Measurements from ENCODE around the gene ITGA1. TPM values are rescaled to one million over a fixed set of nuclear protein-coding genes. Genes with fewer than 3 reads are reported as not detected.

The ITGA1 gene
- total RNA-seq, 1 donor: 31.8 TPM

DNA sequence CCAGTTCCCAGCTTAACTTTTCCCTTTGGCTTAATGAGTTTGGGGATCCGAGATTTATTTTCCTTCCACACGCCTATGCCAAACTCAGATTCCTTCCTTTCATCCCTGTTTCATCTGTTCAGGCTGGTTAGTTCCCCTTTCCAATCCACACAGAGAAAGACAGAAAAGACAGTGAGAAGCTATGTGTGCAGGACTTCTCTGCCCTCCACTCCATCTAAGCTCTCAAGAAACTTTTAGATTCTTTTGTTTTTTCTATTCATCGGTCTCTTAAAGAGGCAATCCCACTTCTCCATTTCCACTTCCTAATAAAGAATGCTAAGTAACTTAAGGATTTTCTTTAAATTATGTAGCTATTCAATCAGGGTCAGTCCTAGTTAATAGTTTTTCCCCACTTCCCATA is 11.2 kb downstream of the ITGA1 start:
- Histone ChIP-seq H3K4me1 (ENCODE audit: insufficient read depth, low read length) (peaks cover 27% of the 10 kb centered on the region), H3K4me2 (ENCODE audit: insufficient read depth, low read length) (peak overlapping the region; percentile 97), H3K27ac (ENCODE audit: low read depth, low read length) (peak overlapping the region; percentile 99), H3K4me3 (ENCODE audit: insufficient read depth, low read length) (peak overlapping the region; percentile 92), H3K79me2 (ENCODE audit: insufficient read depth, low read length) (peaks cover 50% of the 10 kb centered on the region), H4K20me1 (ENCODE audit: insufficient read depth, low read length) (peaks cover 27% of the 10 kb centered on the region), H3K36me3 (ENCODE audit: insufficient read depth, low read length) (peaks cover 22% of the 10 kb centered on the region), H3K9me3 (ENCODE audit: low read depth, low read length) (no peaks in the 10 kb centered on the region), H2AFZ (ENCODE audit: low read length) (peak overlapping the region; percentile 81), H3K27me3 (ENCODE audit: insufficient read depth, low read length) (no peaks in the 10 kb centered on the region)
- DNase-seq (ENCODE audit: insufficient read length, low spot score, missing footprints): no peak
- TF ChIP-seq, protein P1, sequence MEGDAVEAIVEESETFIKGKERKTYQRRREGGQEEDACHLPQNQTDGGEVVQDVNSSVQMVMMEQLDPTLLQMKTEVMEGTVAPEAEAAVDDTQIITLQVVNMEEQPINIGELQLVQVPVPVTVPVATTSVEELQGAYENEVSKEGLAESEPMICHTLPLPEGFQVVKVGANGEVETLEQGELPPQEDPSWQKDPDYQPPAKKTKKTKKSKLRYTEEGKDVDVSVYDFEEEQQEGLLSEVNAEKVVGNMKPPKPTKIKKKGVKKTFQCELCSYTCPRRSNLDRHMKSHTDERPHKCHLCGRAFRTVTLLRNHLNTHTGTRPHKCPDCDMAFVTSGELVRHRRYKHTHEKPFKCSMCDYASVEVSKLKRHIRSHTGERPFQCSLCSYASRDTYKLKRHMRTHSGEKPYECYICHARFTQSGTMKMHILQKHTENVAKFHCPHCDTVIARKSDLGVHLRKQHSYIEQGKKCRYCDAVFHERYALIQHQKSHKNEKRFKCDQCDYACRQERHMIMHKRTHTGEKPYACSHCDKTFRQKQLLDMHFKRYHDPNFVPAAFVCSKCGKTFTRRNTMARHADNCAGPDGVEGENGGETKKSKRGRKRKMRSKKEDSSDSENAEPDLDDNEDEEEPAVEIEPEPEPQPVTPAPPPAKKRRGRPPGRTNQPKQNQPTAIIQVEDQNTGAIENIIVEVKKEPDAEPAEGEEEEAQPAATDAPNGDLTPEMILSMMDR (IDR thresholded peaks at IDR 0.05; ENCODE audit: extremely low read depth, low read depth, low read length): no peak

- no peak for DNase-seq (ENCODE audit: insufficient read length, low spot score, missing footprints)
- peak overlapping the region; percentile 92 for H3K4me3 ChIP-seq (ENCODE audit: insufficient read depth, low read length)
- H3K79me2 ChIP-seq (ENCODE audit: insufficient read depth, low read length): peaks cover 56% of the 10 kb centered on the region
These were observed 11.8 kb downstream of the ITGA1 start for GRCh38 chr5:52799358-52799982.

DNA sequence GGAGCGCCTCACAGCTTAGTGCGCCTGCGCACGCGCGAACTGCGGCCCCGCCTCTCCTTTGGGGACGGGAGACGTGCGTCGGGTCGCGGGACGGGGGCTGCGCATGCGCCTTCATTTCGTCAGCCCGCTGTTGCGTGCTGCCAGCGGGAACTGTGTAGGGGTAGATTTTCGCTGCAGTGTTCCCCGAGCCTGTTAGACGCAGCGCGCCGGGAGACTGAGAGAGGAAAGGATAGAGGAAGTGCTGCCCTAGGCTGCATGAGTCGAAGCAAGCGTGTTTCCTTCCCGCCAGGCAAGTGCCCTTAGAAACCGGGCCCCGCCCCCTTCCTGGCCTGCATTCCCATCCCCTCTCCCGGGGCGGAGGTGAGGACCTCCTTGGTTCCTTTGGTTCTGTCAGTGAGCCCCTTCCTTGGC is 12.3 kb downstream of the ITGA1 start:
- H3K79me2 ChIP-seq (ENCODE audit: insufficient read depth, low read length): peaks cover 61% of the 10 kb centered on the region
- H3K9me3 ChIP-seq (ENCODE audit: low read depth, low read length): no peaks in the 10 kb centered on the region
- H4K20me1 ChIP-seq (ENCODE audit: insufficient read depth, low read length): peaks cover 37% of the 10 kb centered on the region
- peak overlapping the region; percentile 92 for H3K4me3 ChIP-seq (ENCODE audit: insufficient read depth, low read length)
- peak overlapping the region; percentile 81 for H2AFZ ChIP-seq (ENCODE audit: low read length)
- DNase-seq (ENCODE audit: insufficient read length, low spot score, missing footprints): peak; percentile 90
- TF ChIP-seq, protein P1 (IDR thresholded peaks at IDR 0.05; ENCODE audit: extremely low read depth, low read depth, low read length): no peak
- H3K4me1 ChIP-seq (ENCODE audit: insufficient read depth, low read length): peaks cover 35% of the 10 kb centered on the region
- H3K27me3 ChIP-seq (ENCODE audit: insufficient read depth, low read length): no peaks in the 10 kb centered on the region
- H3K4me2 ChIP-seq (ENCODE audit: insufficient read depth, low read length): peak overlapping the region; percentile 97
- peaks cover 25% of the 10 kb centered on the region for H3K36me3 ChIP-seq (ENCODE audit: insufficient read depth, low read length)
- H3K27ac ChIP-seq (ENCODE audit: low read depth, low read length): peak overlapping the region; percentile 99

More at GRCh38 chr5:52799358-52799982, 11.8 kb downstream of the ITGA1 start:
- H3K4me2 ChIP-seq (ENCODE audit: insufficient read depth, low read length): peak overlapping the region; percentile 97
- H2AFZ ChIP-seq (ENCODE audit: low read length): peak overlapping the region; percentile 81
- peaks cover 32% of the 10 kb centered on the region for H3K4me1 ChIP-seq (ENCODE audit: insufficient read depth, low read length)
- peaks cover 32% of the 10 kb centered on the region for H4K20me1 ChIP-seq (ENCODE audit: insufficient read depth, low read length)
- H3K27me3 ChIP-seq (ENCODE audit: insufficient read depth, low read length): no peaks in the 10 kb centered on the region
- H3K36me3 ChIP-seq (ENCODE audit: insufficient read depth, low read length): peaks cover 24% of the 10 kb centered on the region
- peak overlapping the region; percentile 99 for H3K27ac ChIP-seq (ENCODE audit: low read depth, low read length)
- TF ChIP-seq, protein P1 (IDR thresholded peaks at IDR 0.05; ENCODE audit: extremely low read depth, low read depth, low read length): no peak
- no peaks in the 10 kb centered on the region for H3K9me3 ChIP-seq (ENCODE audit: low read depth, low read length)

DNA sequence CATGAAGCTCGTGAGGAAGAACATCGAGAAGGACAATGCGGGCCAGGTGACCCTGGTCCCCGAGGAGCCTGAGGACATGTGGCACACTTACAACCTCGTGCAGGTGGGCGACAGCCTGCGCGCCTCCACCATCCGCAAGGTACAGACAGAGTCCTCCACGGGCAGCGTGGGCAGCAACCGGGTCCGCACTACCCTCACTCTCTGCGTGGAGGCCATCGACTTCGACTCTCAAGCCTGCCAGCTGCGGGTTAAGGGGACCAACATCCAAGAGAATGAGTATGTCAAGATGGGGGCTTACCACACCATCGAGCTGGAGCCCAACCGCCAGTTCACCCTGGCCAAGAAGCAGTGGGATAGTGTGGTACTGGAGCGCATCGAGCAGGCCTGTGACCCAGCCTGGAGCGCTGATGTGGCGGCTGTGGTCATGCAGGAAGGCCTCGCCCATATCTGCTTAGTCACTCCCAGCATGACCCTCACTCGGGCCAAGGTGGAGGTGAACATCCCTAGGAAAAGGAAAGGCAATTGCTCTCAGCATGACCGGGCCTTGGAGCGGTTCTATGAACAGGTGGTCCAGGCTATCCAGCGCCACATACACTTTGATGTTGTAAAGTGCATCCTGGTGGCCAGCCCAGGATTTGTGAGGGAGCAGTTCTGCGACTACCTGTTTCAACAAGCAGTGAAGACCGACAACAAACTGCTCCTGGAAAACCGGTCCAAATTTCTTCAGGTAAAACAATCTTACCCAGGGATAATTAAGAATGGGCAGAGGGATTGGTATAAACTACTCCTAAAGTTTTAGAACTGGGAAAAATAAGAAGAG is 12.9 kb downstream of the ITGA1 start:
- H3K27ac ChIP-seq (ENCODE audit: low read depth, low read length): peak overlapping the region; percentile 99
- no peaks in the 10 kb centered on the region for H3K27me3 ChIP-seq (ENCODE audit: insufficient read depth, low read length)
- no peaks in the 10 kb centered on the region for H3K9me3 ChIP-seq (ENCODE audit: low read depth, low read length)
- H3K79me2 ChIP-seq (ENCODE audit: insufficient read depth, low read length): peaks cover 65% of the 10 kb centered on the region
- H3K4me3 ChIP-seq (ENCODE audit: insufficient read depth, low read length): peak overlapping the region; percentile 92
- peak overlapping the region; percentile 97 for H3K4me2 ChIP-seq (ENCODE audit: insufficient read depth, low read length)
- peak overlapping the region; percentile 81 for H2AFZ ChIP-seq (ENCODE audit: low read length)
- H3K36me3 ChIP-seq (ENCODE audit: insufficient read depth, low read length): peaks cover 25% of the 10 kb centered on the region
- TF ChIP-seq, protein P1 (IDR thresholded peaks at IDR 0.05; ENCODE audit: extremely low read depth, low read depth, low read length): no peak
- peak; percentile 82 for DNase-seq (ENCODE audit: insufficient read length, low spot score, missing footprints)
- H4K20me1 ChIP-seq (ENCODE audit: insufficient read depth, low read length): peaks cover 41% of the 10 kb centered on the region
- peaks cover 35% of the 10 kb centered on the region for H3K4me1 ChIP-seq (ENCODE audit: insufficient read depth, low read length)

Data from osteoblast (primary cell).